HL-60 (cell line): ENCODE data around the gene PARPBP.

Experiments used
- CTCF ChIP-seq: IDR thresholded peaks from one replicate; pipeline ENCODE4 v1.5.1; 2011; ENCODE audit warnings: low read length, control low read depth, inconsistent platforms; ENCODE audit not compliant: insufficient read depth
- POLR2AphosphoS5 ChIP-seq: IDR thresholded peaks from 2 replicates; pipeline ENCODE4 v1.6.1; 2012; ENCODE audit warnings: low read depth
- REST ChIP-seq: IDR thresholded peaks from 2 replicates; pipeline ENCODE4 v1.6.1; 2012; ENCODE audit warnings: low read depth; ENCODE audit not compliant: insufficient replicate concordance

GRCh38 chr12:102182635-102183034 is 62.7 kb downstream of the PARPBP start:
- TF ChIP-seq CTCF (no peak), REST (no peak), POLR2AphosphoS5 (no peak)
